ENCODE results near the gene PMIS2. TPM values are rescaled to one million over a fixed set of nuclear protein-coding genes. Genes with fewer than 3 reads are reported as not detected.

Gene PMIS2
- total and polyA plus RNA-seq, 2 donors, result not detected

GRCh38 chr19:35560677-35561076 lies 25.3 kb upstream of the PMIS2 start:
- no peak overlapping the region for H3K4me3 ChIP-seq (ENCODE audit: low read length in 2 of 2)

GRCh38 chr19:35561436-35561835 lies 24.5 kb upstream of the PMIS2 start:
- no peak overlapping the region for H3K27ac ChIP-seq (ENCODE audit: low read depth in 1 of 2, low read length in 1 of 2)
- peaks cover 11 to 49% of the 10 kb centered on the region in 2 donors for H3K27me3 ChIP-seq (ENCODE audit: control insufficient read depth in 2 of 2, insufficient read depth in 1 of 2, low read length in 1 of 2)
- H3K4me1 ChIP-seq (ENCODE audit: control insufficient read depth in 2 of 2, insufficient read depth in 2 of 2, low read length in 2 of 2), result peaks cover 2 to 7% of the 10 kb centered on the region in 2 donors
- WGBS, result 88% methylated on average over 6 of the region's 6 CpGs
- no peak overlapping the region for H3K4me3 ChIP-seq (ENCODE audit: low read length in 2 of 2)
- H3K9me3 ChIP-seq (ENCODE audit: control insufficient read depth in 2 of 2, insufficient read depth in 1 of 2, low read length in 1 of 2), result peaks cover 0 to 7% of the 10 kb centered on the region in 2 donors
- H3K36me3 ChIP-seq (ENCODE audit: control insufficient read depth in 2 of 2, insufficient read depth in 2 of 2, low read length in 1 of 2), result no peaks in the 10 kb centered on the region
- DNase-seq (ENCODE audit: low read depth in 6 of 9, low spot score in 9 of 9), result no peak

More at GRCh38 chr19:35560677-35561076, 25.3 kb upstream of the PMIS2 start:
- DNase-seq (ENCODE audit: low read depth in 6 of 9, low spot score in 9 of 9), result no peak
- Histone ChIP-seq H3K27me3 (ENCODE audit: control insufficient read depth in 2 of 2, insufficient read depth in 1 of 2, low read length in 1 of 2) (peaks cover 11 to 54% of the 10 kb centered on the region in 2 donors), H3K4me1 (ENCODE audit: control insufficient read depth in 2 of 2, insufficient read depth in 2 of 2, low read length in 2 of 2) (peaks cover 2 to 7% of the 10 kb centered on the region in 2 donors), H3K36me3 (ENCODE audit: control insufficient read depth in 2 of 2, insufficient read depth in 2 of 2, low read length in 1 of 2) (no peaks in the 10 kb centered on the region), H3K27ac (ENCODE audit: low read depth in 1 of 2, low read length in 1 of 2) (no peak overlapping the region), H3K9me3 (ENCODE audit: control insufficient read depth in 2 of 2, insufficient read depth in 1 of 2, low read length in 1 of 2) (peaks cover 0 to 7% of the 10 kb centered on the region in 2 donors)
- WGBS, result 64% methylated on average over 6 of the region's 6 CpGs

- no peak for DNase-seq (ENCODE audit: low read depth in 6 of 9, low spot score in 9 of 9)
- Histone ChIP-seq H3K36me3 (ENCODE audit: control insufficient read depth in 2 of 2, insufficient read depth in 2 of 2, low read length in 1 of 2) (no peaks in the 10 kb centered on the region), H3K27ac (ENCODE audit: low read depth in 1 of 2, low read length in 1 of 2) (no peak overlapping the region), H3K9me3 (ENCODE audit: control insufficient read depth in 2 of 2, insufficient read depth in 1 of 2, low read length in 1 of 2) (peaks cover 0 to 7% of the 10 kb centered on the region in 2 donors), H3K4me3 (ENCODE audit: low read length in 2 of 2) (no peak overlapping the region), H3K27me3 (ENCODE audit: control insufficient read depth in 2 of 2, insufficient read depth in 1 of 2, low read length in 1 of 2) (peaks cover 11 to 42% of the 10 kb centered on the region in 2 donors), H3K4me1 (ENCODE audit: control insufficient read depth in 2 of 2, insufficient read depth in 2 of 2, low read length in 2 of 2) (peaks cover 2 to 7% of the 10 kb centered on the region in 2 donors)
- 70% methylated on average over 17 of the region's 17 CpGs for WGBS
Measured at GRCh38 chr19:35562336-35562735, 23.6 kb upstream of the PMIS2 start.

GRCh38 chr19:35562776-35563175 lies 23.2 kb upstream of the PMIS2 start:
- H3K36me3 ChIP-seq (ENCODE audit: control insufficient read depth in 2 of 2, insufficient read depth in 2 of 2, low read length in 1 of 2), result no peaks in the 10 kb centered on the region
- DNase-seq (ENCODE audit: low read depth in 6 of 9, low spot score in 9 of 9), result no peak
- 74% methylated on average over 2 of the region's 2 CpGs for WGBS

GRCh38 chr19:35563207-35563829 lies 22.7 kb upstream of the PMIS2 start, which contains the start of gene ATP4A:
Gene ATP4A (minus strand): TSS chr19:35563658. CDS start chr19:35563629, 29 bp downstream.
- DNase-seq (ENCODE audit: low read depth in 6 of 9, low spot score in 9 of 9), result no peak
- no peaks in the 10 kb centered on the region for H3K36me3 ChIP-seq (ENCODE audit: control insufficient read depth in 2 of 2, insufficient read depth in 2 of 2, low read length in 1 of 2)
- no peak within 1 kb of the TSS for H3K27ac ChIP-seq (ENCODE audit: low read depth in 1 of 2, low read length in 1 of 2)
- no peak within 1 kb of the TSS for H3K4me3 ChIP-seq (ENCODE audit: low read length in 2 of 2)
- peaks cover 0 to 3% of the 10 kb centered on the region in 2 donors for H3K9me3 ChIP-seq (ENCODE audit: control insufficient read depth in 2 of 2, insufficient read depth in 1 of 2, low read length in 1 of 2)
- 84% methylated on average over 15 of the region's 15 CpGs for WGBS
- peaks cover 5 to 32% of the 10 kb centered on the region in 2 donors for H3K27me3 ChIP-seq (ENCODE audit: control insufficient read depth in 2 of 2, insufficient read depth in 1 of 2, low read length in 1 of 2)
- H3K4me1 ChIP-seq (ENCODE audit: control insufficient read depth in 2 of 2, insufficient read depth in 2 of 2, low read length in 2 of 2), result peaks cover 0 to 4% of the 10 kb centered on the region in 2 donors

More at GRCh38 chr19:35562776-35563175, 23.2 kb upstream of the PMIS2 start:
- Histone ChIP-seq H3K4me3 (ENCODE audit: low read length in 2 of 2) (no peak overlapping the region), H3K27ac (ENCODE audit: low read depth in 1 of 2, low read length in 1 of 2) (no peak overlapping the region), H3K4me1 (ENCODE audit: control insufficient read depth in 2 of 2, insufficient read depth in 2 of 2, low read length in 2 of 2) (peaks cover 2 to 7% of the 10 kb centered on the region in 2 donors), H3K27me3 (ENCODE audit: control insufficient read depth in 2 of 2, insufficient read depth in 1 of 2, low read length in 1 of 2) (peaks cover 10 to 38% of the 10 kb centered on the region in 2 donors), H3K9me3 (ENCODE audit: control insufficient read depth in 2 of 2, insufficient read depth in 1 of 2, low read length in 1 of 2) (peaks cover 0 to 7% of the 10 kb centered on the region in 2 donors)

GRCh38 chr19:35565016-35565856 lies 20.7 kb upstream of the PMIS2 start:
- 89% methylated on average over 12 of the region's 12 CpGs for WGBS
- no peaks in the 10 kb centered on the region for H3K9me3 ChIP-seq (ENCODE audit: control insufficient read depth in 2 of 2, insufficient read depth in 1 of 2, low read length in 1 of 2)
- H3K27ac ChIP-seq (ENCODE audit: low read depth in 1 of 2, low read length in 1 of 2), result no peak overlapping the region
- H3K36me3 ChIP-seq (ENCODE audit: control insufficient read depth in 2 of 2, insufficient read depth in 2 of 2, low read length in 1 of 2), result no peaks in the 10 kb centered on the region
- no peak for DNase-seq (ENCODE audit: low read depth in 6 of 9, low spot score in 9 of 9)
- H3K4me3 ChIP-seq (ENCODE audit: low read length in 2 of 2), result no peak overlapping the region
- H3K4me1 ChIP-seq (ENCODE audit: control insufficient read depth in 2 of 2, insufficient read depth in 2 of 2, low read length in 2 of 2), result no peaks in the 10 kb centered on the region
- peaks cover 0 to 13% of the 10 kb centered on the region in 2 donors for H3K27me3 ChIP-seq (ENCODE audit: control insufficient read depth in 2 of 2, insufficient read depth in 1 of 2, low read length in 1 of 2)

GRCh38 chr19:35566738-35567137 lies 19.2 kb upstream of the PMIS2 start:
- WGBS, result 86% methylated on average over 7 of the region's 7 CpGs
- H3K9me3 ChIP-seq (ENCODE audit: control insufficient read depth in 2 of 2, insufficient read depth in 1 of 2, low read length in 1 of 2), result no peaks in the 10 kb centered on the region
- peaks cover 0 to 5% of the 10 kb centered on the region in 2 donors for H3K27me3 ChIP-seq (ENCODE audit: control insufficient read depth in 2 of 2, insufficient read depth in 1 of 2, low read length in 1 of 2)
- H3K4me1 ChIP-seq (ENCODE audit: control insufficient read depth in 2 of 2, insufficient read depth in 2 of 2, low read length in 2 of 2), result no peaks in the 10 kb centered on the region
- no peaks in the 10 kb centered on the region for H3K36me3 ChIP-seq (ENCODE audit: control insufficient read depth in 2 of 2, insufficient read depth in 2 of 2, low read length in 1 of 2)
- H3K4me3 ChIP-seq (ENCODE audit: low read length in 2 of 2), result no peak overlapping the region
- H3K27ac ChIP-seq (ENCODE audit: low read depth in 1 of 2, low read length in 1 of 2), result no peak overlapping the region
- DNase-seq (ENCODE audit: low read depth in 6 of 9, low spot score in 9 of 9), result no peak

- Histone ChIP-seq H3K27ac (ENCODE audit: low read depth in 1 of 2, low read length in 1 of 2) (no peak overlapping the region), H3K4me1 (ENCODE audit: control insufficient read depth in 2 of 2, insufficient read depth in 2 of 2, low read length in 2 of 2) (no peaks in the 10 kb centered on the region), H3K36me3 (ENCODE audit: control insufficient read depth in 2 of 2, insufficient read depth in 2 of 2, low read length in 1 of 2) (no peaks in the 10 kb centered on the region), H3K9me3 (ENCODE audit: control insufficient read depth in 2 of 2, insufficient read depth in 1 of 2, low read length in 1 of 2) (no peaks in the 10 kb centered on the region), H3K27me3 (ENCODE audit: control insufficient read depth in 2 of 2, insufficient read depth in 1 of 2, low read length in 1 of 2) (peaks cover 0 to 3% of the 10 kb centered on the region in 2 donors), H3K4me3 (ENCODE audit: low read length in 2 of 2) (no peak overlapping the region)
- WGBS, result 77% methylated on average over 5 of the region's 5 CpGs
- no peak for DNase-seq (ENCODE audit: low read depth in 6 of 9, low spot score in 9 of 9)
Measured at GRCh38 chr19:35569281-35569781, 16.6 kb upstream of the PMIS2 start.
